Ovary (tissue), 9 donors: ENCODE measurements around the gene LTF. TPM values are rescaled to one million over a fixed set of nuclear protein-coding genes. Genes with fewer than 3 reads are reported as not detected.
"Not testable (repeated sequence)": the region's sequence is repeated elsewhere in the genome, so short reads cannot be mapped to it uniquely, and the experiment has no call there.

ENCODE experiments used
- DNase-seq, 5 donors: peaks; one replicate each; pipeline ENCODE4 v3.0.0-alpha.2; 2019 to 2020
- H3K27ac ChIP-seq, 2 donors: fragments of 200-600 bp; one replicate each; pipeline versions ENCODE4 v1.5.1 to v1.8.0; 2019 to 2022
- H3K27me3 ChIP-seq: fragments of 200-600 bp; one replicate; pipeline ENCODE4 v1.8.0; 2022
- H3K36me3 ChIP-seq: fragments of 200-600 bp; sonication (generic); one replicate; pipeline ENCODE4 v1.5.1; 2019
- H3K4me1 ChIP-seq: one replicate; pipeline ENCODE4 v1.8.1; 2013; ENCODE audit warnings: mild to moderate bottlenecking, moderate library complexity; ENCODE audit not compliant: insufficient read depth
- H3K4me3 ChIP-seq: fragments of 200-600 bp; sonication (generic); one replicate; pipeline ENCODE4 v1.5.1; 2017
- H3K9me3 ChIP-seq, 2 donors: fragments of 200-600 bp in 1 of 2; sonication (generic) in 1 of 2; one replicate each; pipeline versions ENCODE4 v1.5.1 to v1.8.1; 2013 to 2019; ENCODE audit warnings: mild to moderate bottlenecking in 1 of 2, moderate library complexity in 1 of 2
- CTCF ChIP-seq, 3 donors: fragments of 450-650 bp in 2 of 3; fragments of 200-600 bp in 1 of 3; IDR thresholded peaks; one replicate each; pipeline versions ENCODE4 v1.5.1 to v1.8.0; 2016 to 2022; ENCODE audit warnings: antibody characterized with exemption in 3 of 3, mild to moderate bottlenecking in 1 of 3
- EP300 ChIP-seq: sonication (generic); formaldehyde crosslinking; IDR thresholded peaks from one replicate; pipeline ENCODE4 v1.6.1; 2017; ENCODE audit warnings: antibody characterized with exemption
- POLR2A ChIP-seq: fragments of 450-650 bp; IDR thresholded peaks from one replicate; pipeline ENCODE4 v1.6.1; 2017; ENCODE audit warnings: antibody characterized with exemption, mild to moderate bottlenecking, moderate library complexity
- WGBS, 3 donors: extraction: QIAGEN DNeasy Blood & Tissue Kit in 1 of 3; methylation state at CpG; one replicate each; pipeline versions ENCODE4 v1.1.5 to v1.1.7; 2013 to 2017; 5-methylcytosine and 5-hydroxymethylcytosine counted together
- intact Hi-C, 4 donors: fragments of 100-400 bp; cut with DNase I; formaldehyde crosslinking; loops; one replicate each; pipeline versions ENCODE4 v1.11.0 to v1.15.1; 2022 to 2023
- polyA plus RNA-seq, 2 donors: library from polyadenylated mRNA; stranded (reverse); fragments of 200-250 nt in 1 of 2; fragments of 350-450 nt in 1 of 2; fragmentation: Illumina TruSeq in 1 of 2; extraction: RNeasy Lipid Tissue Mini Kit (QIAGEN cat#74804) in 1 of 2; gene quantifications; one replicate each; pipeline ENCODE4 v1.2.3, GENCODE V29; 2013 to 2014
- total RNA-seq, 7 donors: library from RNA; depleted of rRNA in 2 of 7; stranded (reverse); fragments of >200 nt in 2 of 7; fragmentation: NEBNext Ultra II Directional in 3 of 7; extraction: Animal tissue kit (Norgen Biotek cat#: 25700) in 3 of 7; gene quantifications; one replicate each; pipeline versions ENCODE4 v1.1.0 to v1.2.4, GENCODE V29; 2016 to 2023
- donor health status: DM: no; HTN: no; CAD: no; lungs with moderate emphysema.
- donor health status: DM: no; HTN: no; CAD: no.
- donor health status: Bipolar disorder and iron deficiency.
- donor health status: DM: yes; HTN: yes; CAD: no.
- donor health status: DM: no; HTN: no; CAD: no.
- donor health status: DM: yes; HTN: yes; CAD: no.

Gene LTF
- total and polyA plus RNA-seq, 9 donors, result 0.56 to 23.7 (median 1.2) TPM

GRCh38 chr3:46429671-46430070, 35.0 kb downstream of the LTF start:
- intact Hi-C loops, result loop anchor here in 1 of 4 donors (10.0 kb wide), 1 partner anchor 925 kb away; no protein-coding TSS in a partner anchor
- no peak overlapping the region for H3K27ac ChIP-seq
- DNase-seq, result no peak
- H3K4me3 ChIP-seq, result no peak overlapping the region
- no peaks in the 10 kb centered on the region for H3K4me1 ChIP-seq
- H3K36me3 ChIP-seq, result no peaks in the 10 kb centered on the region
- 88 to 92% (median 88%) methylated on average over 5 of the region's 5 CpGs for WGBS, 3 donors
- no peaks in the 10 kb centered on the region for H3K9me3 ChIP-seq
- no peaks in the 10 kb centered on the region for H3K27me3 ChIP-seq
- TF ChIP-seq CTCF (IDR thresholded peaks at IDR 0.05) (no peak), POLR2A (no peak), EP300 (no peak)

GRCh38 chr3:46429250-46429649, 35.5 kb downstream of the LTF start:
- Histone ChIP-seq H3K27ac (no peak overlapping the region), H3K36me3 (no peaks in the 10 kb centered on the region), H3K4me3 (no peak overlapping the region), H3K4me1 (no peaks in the 10 kb centered on the region), H3K9me3 (no peaks in the 10 kb centered on the region), H3K27me3 (no peaks in the 10 kb centered on the region)
- intact Hi-C loops, result loop anchor here in 1 of 4 donors (10.0 kb wide), 1 partner anchor 924 kb away; no protein-coding TSS in a partner anchor
- 55 to 66% (median 59%) methylated on average over 5 of the region's 5 CpGs for WGBS, 3 donors
- DNase-seq, result no peak
- no peak for TF ChIP-seq CTCF (IDR thresholded peaks at IDR 0.05)
- no peak for TF ChIP-seq EP300
- TF ChIP-seq POLR2A, result no peak

- Histone ChIP-seq H3K27me3 (no peaks in the 10 kb centered on the region), H3K9me3 (no peaks in the 10 kb centered on the region), H3K36me3 (no peaks in the 10 kb centered on the region), H3K27ac (no peak overlapping the region), H3K4me3 (no peak overlapping the region), H3K4me1 (no peaks in the 10 kb centered on the region)
- 76 to 85% (median 83%) methylated on average over 10 of the region's 10 CpGs for WGBS, 3 donors
- no peak for DNase-seq
- no peak for TF ChIP-seq CTCF (IDR thresholded peaks at IDR 0.05)
- no peak for TF ChIP-seq EP300
- no peak for TF ChIP-seq POLR2A
- intact Hi-C loops, result loop anchor here in 1 of 4 donors (10.0 kb wide), 1 partner anchor 923 kb away; no protein-coding TSS in a partner anchor
Observed at GRCh38 chr3:46427916-46428833, 36.5 kb downstream of the LTF start.

- not testable (repeated sequence) for H3K36me3 ChIP-seq, DNase-seq, H3K27me3 ChIP-seq, H3K4me3 ChIP-seq, H3K9me3 ChIP-seq, H3K4me1 ChIP-seq, H3K27ac ChIP-seq
- 45 to 54% (median 54%) methylated on average over 8 of the region's 8 CpGs for WGBS, 3 donors
- intact Hi-C loops, result loop anchor here in 1 of 4 donors (10.0 kb wide), 1 partner anchor 923 kb away; no protein-coding TSS in a partner anchor
Observed at GRCh38 chr3:46427404-46427803, 37.3 kb downstream of the LTF start.

- not testable (repeated sequence) for H3K27ac ChIP-seq, H3K27me3 ChIP-seq, H3K4me3 ChIP-seq, H3K9me3 ChIP-seq, H3K36me3 ChIP-seq, H3K4me1 ChIP-seq, DNase-seq
- WGBS, 3 donors, result 65 to 69% (median 67%) methylated on average over 4 of the region's 4 CpGs
- intact Hi-C loops, result loop anchor here in 1 of 4 donors (10.0 kb wide), 1 partner anchor 922 kb away; no protein-coding TSS in a partner anchor
Observed at GRCh38 chr3:46426476-46426875, 38.2 kb downstream of the LTF start.
